GM18502 (cell line): ENCODE measurements around the gene KRTAP5-4.
"Not testable (repeated sequence)": the region's sequence is repeated elsewhere in the genome, so short reads cannot be mapped to it uniquely, and the experiment has no call there.

ENCODE experiments used
- ATAC-seq: cut with Tn5 transposase; IDR thresholded peaks from one replicate; pipeline ENCODE4 v1.9.1; 2021; ENCODE audit warnings: mild to moderate bottlenecking; ENCODE audit not compliant: unreplicated experiment, poor library complexity

The KRTAP5-4 gene

GRCh38 chr11:1622086-1622485, at the start of gene KRTAP5-4:
Gene KRTAP5-4, minus strand, starts transcription at chr11:1622138. Its CDS starts 45 bp downstream, at chr11:1622093.
- ATAC-seq, result no peak

- ATAC-seq, result no peak
Measured at GRCh38 chr11:1671658-1672057, 49.7 kb upstream of the KRTAP5-4 start.

- no peak for ATAC-seq
Measured at GRCh38 chr11:1670905-1671371, 49.0 kb upstream of the KRTAP5-4 start.

- ATAC-seq, result not testable (repeated sequence)
Measured at GRCh38 chr11:1670457-1670856, 48.5 kb upstream of the KRTAP5-4 start.

GRCh38 chr11:1669546-1670218, 47.7 kb upstream of the KRTAP5-4 start:
- ATAC-seq, result no peak

- no peak for ATAC-seq
Measured at GRCh38 chr11:1668911-1669473, 47.1 kb upstream of the KRTAP5-4 start.

GRCh38 chr11:1667906-1668305, 46.0 kb upstream of the KRTAP5-4 start:
- ATAC-seq, result no peak

- no peak for ATAC-seq
Measured at GRCh38 chr11:1667121-1667850, 45.3 kb upstream of the KRTAP5-4 start.

GRCh38 chr11:1665313-1665712, 43.4 kb upstream of the KRTAP5-4 start:
- ATAC-seq, result no peak

- not testable (repeated sequence) for ATAC-seq
Measured at GRCh38 chr11:1662699-1663283, 40.9 kb upstream of the KRTAP5-4 start.

GRCh38 chr11:1661454-1662269, 39.7 kb upstream of the KRTAP5-4 start:
- not testable (repeated sequence) for ATAC-seq

- no peak for ATAC-seq
Measured at GRCh38 chr11:1660111-1660867, 38.4 kb upstream of the KRTAP5-4 start.

- ATAC-seq, result no peak
Measured at GRCh38 chr11:1659506-1659905, 37.6 kb upstream of the KRTAP5-4 start.

- no peak for ATAC-seq
Measured at GRCh38 chr11:1656670-1657069, 34.7 kb upstream of the KRTAP5-4 start.

- ATAC-seq, result no peak
Measured at GRCh38 chr11:1656061-1656441, 34.1 kb upstream of the KRTAP5-4 start.

GRCh38 chr11:1655168-1656060, 33.5 kb upstream of the KRTAP5-4 start:
- ATAC-seq, result no peak

GRCh38 chr11:1654388-1655167, 32.6 kb upstream of the KRTAP5-4 start:
- ATAC-seq, result no peak
